IPS-18a (cell line): ENCODE measurements around the gene CDC73.

Source experiments
- H3K27ac ChIP-seq: one replicate; pipeline ENCODE4 v1.5.1; 2013; ENCODE audit warnings: low read length
- H3K27me3 ChIP-seq: one replicate; pipeline ENCODE4 v1.6.1; 2013; ENCODE audit warnings: mild to moderate bottlenecking, low read length; ENCODE audit not compliant: control insufficient read depth, insufficient read depth
- H3K36me3 ChIP-seq: one replicate; pipeline ENCODE4 v1.6.1; 2013; ENCODE audit warnings: low read depth, low read length; ENCODE audit not compliant: control insufficient read depth
- H3K4me1 ChIP-seq: one replicate; pipeline ENCODE4 v1.6.1; 2013; ENCODE audit warnings: low read depth, low read length; ENCODE audit not compliant: control insufficient read depth
- H3K4me3 ChIP-seq: one replicate; pipeline ENCODE4 v1.5.1; 2013; ENCODE audit warnings: low read length
- H3K9ac ChIP-seq: one replicate; pipeline ENCODE4 v1.6.1; 2013; ENCODE audit warnings: mild to moderate bottlenecking, low read length, moderate library complexity
- H3K9me3 ChIP-seq: one replicate; pipeline ENCODE4 v1.6.1; 2013; ENCODE audit warnings: low read depth, low read length; ENCODE audit not compliant: control insufficient read depth

CDC73 gene

DNA sequence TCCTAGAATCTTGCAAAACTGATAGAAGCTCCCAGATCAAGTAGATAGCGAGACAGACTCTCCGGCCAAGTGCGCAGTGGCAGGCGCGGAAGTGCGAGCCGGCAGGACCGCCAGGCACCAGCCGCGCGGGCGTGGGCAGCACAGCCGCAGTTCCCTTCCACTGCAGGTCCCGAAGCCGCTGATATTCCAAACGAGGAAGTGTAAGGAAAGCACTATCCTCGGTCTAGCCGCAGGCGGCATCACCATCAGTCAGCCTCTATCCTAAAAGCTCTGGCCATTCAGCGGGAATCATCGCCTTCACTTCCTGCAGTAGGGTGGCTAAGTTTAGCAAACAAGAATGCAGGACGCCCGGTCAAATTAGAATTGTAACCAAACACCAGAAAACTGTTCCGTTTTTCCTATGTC lies 17.3 kb upstream of the CDC73 start:
- Histone ChIP-seq H3K27ac (no peak overlapping the region), H3K4me3 (peak overlapping the region; percentile 90)

DNA sequence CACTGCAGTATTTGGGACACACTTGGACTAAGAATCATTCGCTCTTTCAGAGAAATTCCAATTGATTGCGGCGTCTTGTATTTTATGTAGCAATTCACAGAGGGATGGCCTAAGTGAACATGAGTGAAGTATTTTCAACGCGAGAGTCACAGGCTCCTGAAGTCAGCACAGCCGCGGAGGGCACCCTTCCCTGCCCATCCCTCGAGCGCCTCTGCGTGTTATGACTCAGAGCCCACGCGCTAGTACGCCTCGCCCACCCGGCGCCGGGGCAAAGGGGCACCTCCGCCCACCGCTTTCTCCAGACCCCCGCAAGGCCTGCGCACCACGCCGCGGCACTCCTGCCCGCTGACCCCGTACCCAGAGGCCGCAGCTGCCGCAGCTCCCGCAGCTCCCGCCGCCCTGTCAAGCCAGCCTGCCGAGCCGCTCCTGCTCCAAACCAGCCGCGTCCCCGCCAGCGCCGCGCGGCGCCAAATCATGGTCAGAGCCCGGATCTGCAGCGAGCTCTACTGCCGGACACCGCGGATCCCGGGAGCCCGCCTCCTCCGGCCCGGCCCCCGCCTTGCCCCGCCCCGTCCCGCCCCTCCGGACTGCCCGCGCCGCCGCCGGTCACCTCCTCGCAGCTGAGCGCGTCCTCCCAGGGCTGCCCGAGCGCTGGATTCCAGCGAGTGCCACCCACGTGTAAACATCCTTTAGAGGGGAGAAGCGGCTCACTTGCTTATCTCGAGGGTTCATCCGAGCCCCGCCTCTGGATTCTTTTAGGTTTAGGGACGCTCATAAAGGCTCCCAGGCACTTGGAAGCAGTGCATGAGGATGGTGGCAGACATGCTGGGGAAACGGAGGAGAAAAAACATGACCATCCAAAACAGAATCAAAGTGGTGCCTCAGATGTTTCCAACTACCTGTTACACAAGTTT lies 16.7 kb upstream of the CDC73 start, which contains the start of gene GLRX2:
Gene GLRX2 (minus strand): TSS at position 508 of the 914 bp plus-strand sequence. CDS start 32 bp downstream, at position 476.
- Histone ChIP-seq H3K9ac (peak within 1 kb of the TSS; percentile 63), H3K27me3 (peaks cover 16% of the 10 kb centered on the region), H3K4me1 (no peaks in the 10 kb centered on the region), H3K36me3 (no peaks in the 10 kb centered on the region), H3K27ac (peak within 1 kb of the TSS; percentile 67), H3K4me3 (peak within 1 kb of the TSS; percentile 90), H3K9me3 (no peaks in the 10 kb centered on the region)

More for the DNA sequence above, 17.3 kb upstream of the CDC73 start:
- Histone ChIP-seq H3K27me3 (peaks cover 16% of the 10 kb centered on the region), H3K9me3 (no peaks in the 10 kb centered on the region), H3K9ac (peak overlapping the region; percentile 63), H3K4me1 (no peaks in the 10 kb centered on the region), H3K36me3 (no peaks in the 10 kb centered on the region)

DNA sequence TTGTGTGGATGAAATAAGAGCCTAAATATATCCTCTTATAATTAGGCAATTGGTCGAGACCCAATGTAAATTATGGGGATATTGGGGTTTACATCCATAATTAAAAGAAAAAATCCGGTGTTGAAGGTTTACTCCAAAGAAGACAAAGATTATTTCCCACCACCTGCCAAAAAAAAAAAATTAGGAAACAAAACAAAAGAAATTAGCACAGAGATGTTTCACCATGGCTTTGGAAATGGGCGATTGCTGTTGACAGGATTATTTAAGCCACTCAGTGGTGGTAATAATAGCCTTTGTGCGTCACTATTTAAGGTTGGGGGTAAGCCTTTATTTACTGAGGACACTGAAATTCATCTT lies 16.0 kb upstream of the CDC73 start:
- H3K4me3 ChIP-seq: peak overlapping the region; percentile 90
- H3K4me1 ChIP-seq: no peaks in the 10 kb centered on the region
- H3K27me3 ChIP-seq: peaks cover 16% of the 10 kb centered on the region
- H3K9me3 ChIP-seq: no peaks in the 10 kb centered on the region
- H3K36me3 ChIP-seq: no peaks in the 10 kb centered on the region
- peak overlapping the region; percentile 67 for H3K27ac ChIP-seq
- H3K9ac ChIP-seq: peak overlapping the region; percentile 63

DNA sequence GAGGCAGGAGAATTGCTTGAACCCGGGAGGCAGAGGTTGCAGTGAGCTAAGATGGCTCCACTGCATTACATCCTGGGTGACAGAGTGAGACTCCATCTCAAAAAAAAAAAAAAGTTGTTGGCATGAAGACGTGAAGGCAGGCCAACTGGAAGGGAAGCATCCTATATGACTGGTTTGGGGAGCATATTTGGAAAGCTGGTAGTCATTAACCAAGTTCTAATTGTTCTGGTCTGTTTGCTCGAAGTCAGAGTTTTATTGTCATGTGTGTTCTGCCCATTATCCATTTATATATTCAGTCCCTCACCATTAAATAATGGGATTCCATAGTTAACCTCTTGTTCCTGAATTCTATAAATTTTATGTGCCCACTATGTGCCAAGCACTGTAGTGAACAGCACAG lies 13.4 kb upstream of the CDC73 start:
- Histone ChIP-seq H3K4me1 (peaks cover 5% of the 10 kb centered on the region), H3K27me3 (peaks cover 11% of the 10 kb centered on the region), H3K36me3 (no peaks in the 10 kb centered on the region), H3K9me3 (no peaks in the 10 kb centered on the region), H3K9ac (no peak overlapping the region), H3K27ac (no peak overlapping the region), H3K4me3 (no peak overlapping the region)

DNA sequence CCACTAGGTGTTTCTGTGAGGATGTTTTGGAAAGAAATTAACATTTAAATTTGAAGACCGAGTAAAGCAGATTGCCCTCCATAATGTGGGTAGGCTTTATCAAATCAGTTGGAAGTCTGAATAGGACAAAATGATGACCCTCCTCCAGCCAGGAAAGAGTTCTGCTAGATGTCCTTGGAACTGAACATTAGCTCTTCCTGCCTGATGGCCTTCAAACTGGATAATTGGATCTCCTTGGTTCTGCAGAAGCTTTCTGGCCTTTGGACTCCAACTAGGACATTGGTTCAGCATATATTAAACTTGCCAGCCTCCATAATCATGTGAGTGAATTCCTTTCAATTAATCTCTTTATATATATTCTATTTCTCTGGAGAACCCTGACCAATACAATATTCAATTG lies 12.2 kb upstream of the CDC73 start:
- Histone ChIP-seq H3K27ac (no peak overlapping the region), H3K9ac (no peak overlapping the region), H3K9me3 (no peaks in the 10 kb centered on the region), H3K36me3 (no peaks in the 10 kb centered on the region), H3K27me3 (no peaks in the 10 kb centered on the region), H3K4me3 (no peak overlapping the region), H3K4me1 (peaks cover 12% of the 10 kb centered on the region)

DNA sequence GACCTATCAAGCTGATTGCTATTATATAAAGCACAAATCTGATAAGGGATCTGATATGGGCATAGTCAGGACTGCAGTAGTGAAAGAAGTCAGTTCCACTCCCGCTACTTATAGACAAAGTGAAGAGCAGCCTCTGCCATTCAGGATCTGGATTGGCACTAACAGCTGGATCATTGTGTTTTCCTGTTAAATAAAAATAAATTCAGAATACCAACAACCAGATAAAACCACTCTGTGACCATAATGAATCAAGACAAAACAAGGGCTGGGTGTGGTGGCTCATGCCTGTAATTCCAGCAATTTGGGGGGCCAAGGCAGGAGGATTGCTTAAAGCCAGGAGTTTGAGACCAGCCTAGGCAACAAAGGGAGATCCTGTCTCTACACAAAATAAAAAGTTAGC lies 11.6 kb upstream of the CDC73 start:
- H3K9ac ChIP-seq: no peak overlapping the region
- no peaks in the 10 kb centered on the region for H3K27me3 ChIP-seq
- H3K4me1 ChIP-seq: peaks cover 12% of the 10 kb centered on the region
- H3K9me3 ChIP-seq: no peaks in the 10 kb centered on the region
- no peak overlapping the region for H3K4me3 ChIP-seq
- H3K36me3 ChIP-seq: no peaks in the 10 kb centered on the region
- H3K27ac ChIP-seq: no peak overlapping the region

DNA sequence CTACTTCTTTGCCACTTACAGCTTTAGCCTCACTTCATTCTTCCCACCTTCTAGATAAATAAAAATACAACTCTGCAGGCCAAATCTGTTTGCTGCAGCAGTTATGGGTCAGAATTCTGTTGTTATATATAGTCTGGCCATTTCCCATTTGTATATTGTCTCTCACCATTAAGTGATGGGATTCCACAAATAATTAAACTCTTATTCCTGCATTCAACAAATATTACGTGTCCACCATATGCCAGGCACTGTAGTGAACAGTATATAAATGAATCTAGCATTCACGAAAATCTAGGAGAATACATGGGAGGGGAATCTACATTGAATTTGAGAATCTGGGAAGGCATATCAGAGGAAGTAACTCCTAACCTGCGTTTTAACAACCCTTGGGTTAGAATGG lies 11.0 kb upstream of the CDC73 start:
- no peak overlapping the region for H3K27ac ChIP-seq
- H3K4me1 ChIP-seq: peaks cover 12% of the 10 kb centered on the region
- H3K36me3 ChIP-seq: no peaks in the 10 kb centered on the region
- H3K27me3 ChIP-seq: no peaks in the 10 kb centered on the region
- no peak overlapping the region for H3K9ac ChIP-seq
- H3K9me3 ChIP-seq: no peaks in the 10 kb centered on the region
- no peak overlapping the region for H3K4me3 ChIP-seq

DNA sequence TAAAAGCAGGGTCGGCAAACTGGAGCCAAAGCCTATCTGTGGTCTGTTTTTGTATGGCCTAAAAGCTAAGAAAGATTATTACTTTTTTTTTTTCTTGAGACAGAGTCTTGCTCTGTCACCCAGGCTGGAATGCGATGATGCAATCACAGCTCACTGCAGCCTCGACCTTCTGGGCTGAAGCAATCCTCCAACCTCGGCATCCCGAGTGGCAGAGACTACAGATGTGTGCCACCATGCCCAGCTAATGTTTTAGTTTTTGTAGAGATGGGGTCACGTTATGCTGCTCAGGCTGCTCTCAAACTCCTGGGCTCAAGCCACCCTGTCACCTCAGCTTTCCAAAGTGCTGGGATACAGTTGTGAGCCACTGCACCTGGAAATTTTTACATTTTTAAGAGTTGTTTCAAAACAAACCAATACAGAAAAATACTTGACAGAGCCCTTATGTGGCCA lies 10.2 kb upstream of the CDC73 start:
- H3K9me3 ChIP-seq: no peaks in the 10 kb centered on the region
- H3K27me3 ChIP-seq: no peaks in the 10 kb centered on the region
- H3K36me3 ChIP-seq: no peaks in the 10 kb centered on the region
- H3K27ac ChIP-seq: no peak overlapping the region
- no peak overlapping the region for H3K9ac ChIP-seq
- peaks cover 12% of the 10 kb centered on the region for H3K4me1 ChIP-seq
- no peak overlapping the region for H3K4me3 ChIP-seq

DNA sequence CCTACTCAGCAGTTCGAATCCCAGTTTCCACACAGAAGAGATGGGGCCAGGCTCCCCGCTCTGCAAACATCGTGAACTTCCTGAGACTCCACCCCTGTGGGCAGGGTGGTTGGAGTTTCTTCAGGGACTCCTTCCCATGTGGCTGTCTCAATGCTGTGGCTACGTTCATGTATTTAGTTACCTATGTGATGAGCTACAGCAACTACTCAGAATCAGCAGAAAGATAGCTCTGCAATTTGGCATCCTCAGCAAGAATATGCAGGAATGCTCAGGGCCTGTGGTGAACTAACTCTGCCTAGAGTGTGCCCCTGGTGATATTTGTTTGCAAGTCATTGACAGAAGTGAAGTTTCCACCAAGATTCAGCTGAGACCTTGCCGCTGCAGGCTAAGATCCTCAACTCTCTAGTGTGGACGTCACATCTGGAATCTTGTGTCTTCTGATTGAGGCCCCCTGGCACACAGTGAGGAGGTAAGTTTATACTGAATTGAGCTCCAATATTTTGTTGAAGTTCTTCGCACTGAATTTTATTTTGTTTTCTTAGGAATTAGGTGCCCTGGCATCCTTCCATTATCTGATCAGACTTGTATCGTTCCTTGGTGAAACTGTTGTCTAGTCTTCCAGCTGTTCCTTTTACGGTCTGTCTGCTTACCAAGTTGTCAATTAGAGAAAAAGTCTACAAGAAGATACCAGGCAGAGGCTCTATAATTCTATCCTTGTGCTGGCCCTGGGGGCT lies 8.4 kb upstream of the CDC73 start:
- Histone ChIP-seq H3K27ac (no peak overlapping the region), H3K27me3 (no peaks in the 10 kb centered on the region), H3K9ac (no peak overlapping the region), H3K36me3 (no peaks in the 10 kb centered on the region), H3K4me1 (peaks cover 12% of the 10 kb centered on the region), H3K9me3 (no peaks in the 10 kb centered on the region), H3K4me3 (peak overlapping the region; percentile 18)

DNA sequence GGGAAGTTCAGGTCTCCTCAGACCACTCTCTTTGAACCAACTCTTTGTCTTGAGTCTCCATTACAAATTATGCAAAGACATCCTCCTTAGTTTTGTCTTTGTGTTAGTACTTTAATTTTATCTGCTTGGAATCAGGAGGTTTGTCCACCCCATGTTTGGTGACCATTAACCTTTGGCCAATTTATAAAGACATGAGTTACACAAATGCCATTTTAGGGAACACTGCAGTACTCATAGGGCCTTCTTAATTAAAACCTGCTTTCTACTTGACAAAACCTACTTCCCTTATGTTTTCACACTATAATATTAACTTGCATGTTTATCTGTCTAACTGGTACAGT lies 7.9 kb upstream of the CDC73 start:
- H3K27me3 ChIP-seq: no peaks in the 10 kb centered on the region
- H3K27ac ChIP-seq: no peak overlapping the region
- no peak overlapping the region for H3K4me3 ChIP-seq
- no peaks in the 10 kb centered on the region for H3K9me3 ChIP-seq
- H3K36me3 ChIP-seq: no peaks in the 10 kb centered on the region
- H3K9ac ChIP-seq: no peak overlapping the region
- H3K4me1 ChIP-seq: peaks cover 12% of the 10 kb centered on the region

DNA sequence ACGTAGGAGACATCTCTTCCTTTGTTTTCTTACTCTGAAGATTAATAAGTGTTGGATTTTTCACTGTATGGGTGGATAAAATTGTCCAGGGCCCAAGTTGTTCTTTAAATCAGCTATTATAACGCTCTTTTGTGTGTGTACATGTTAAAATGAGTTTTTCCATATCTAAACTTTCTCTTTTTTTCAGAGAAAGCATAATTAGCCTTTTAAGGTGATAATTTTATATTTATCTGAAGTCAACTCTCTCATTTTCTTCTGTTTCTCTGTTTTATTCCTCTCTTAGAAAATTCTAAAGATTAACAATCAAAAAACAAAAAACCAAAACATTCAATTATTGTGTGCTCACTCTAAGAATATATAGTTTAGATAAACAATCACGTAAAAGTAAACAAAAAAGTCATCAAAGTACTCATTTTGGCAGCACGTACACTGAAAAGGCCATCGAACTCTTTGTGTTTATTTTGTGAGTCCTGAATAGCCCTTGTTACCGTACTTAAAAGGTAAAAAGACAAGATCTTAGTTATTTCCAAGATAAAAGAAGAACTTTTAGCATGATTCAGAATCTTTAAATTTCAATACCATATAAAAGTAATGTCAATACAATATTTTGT lies 7.2 kb upstream of the CDC73 start:
- Histone ChIP-seq H3K9me3 (no peaks in the 10 kb centered on the region), H3K27ac (no peak overlapping the region), H3K9ac (no peak overlapping the region), H3K4me3 (no peak overlapping the region), H3K27me3 (no peaks in the 10 kb centered on the region), H3K36me3 (no peaks in the 10 kb centered on the region), H3K4me1 (peaks cover 12% of the 10 kb centered on the region)
